GM12873 (cell line): ENCODE results near the gene FGF4.

ENCODE experiments used
- TF ChIP-seq, protein P1 (sequence below): IDR thresholded peaks from 2 replicates; pipeline ENCODE4 v1.5.1; 2012; ENCODE audit warnings: low read depth, mild to moderate bottlenecking, moderate library complexity, low read length, control low read depth; ENCODE audit not compliant: insufficient read depth; ENCODE audit errors: missing control alignments

Gene FGF4

DNA sequence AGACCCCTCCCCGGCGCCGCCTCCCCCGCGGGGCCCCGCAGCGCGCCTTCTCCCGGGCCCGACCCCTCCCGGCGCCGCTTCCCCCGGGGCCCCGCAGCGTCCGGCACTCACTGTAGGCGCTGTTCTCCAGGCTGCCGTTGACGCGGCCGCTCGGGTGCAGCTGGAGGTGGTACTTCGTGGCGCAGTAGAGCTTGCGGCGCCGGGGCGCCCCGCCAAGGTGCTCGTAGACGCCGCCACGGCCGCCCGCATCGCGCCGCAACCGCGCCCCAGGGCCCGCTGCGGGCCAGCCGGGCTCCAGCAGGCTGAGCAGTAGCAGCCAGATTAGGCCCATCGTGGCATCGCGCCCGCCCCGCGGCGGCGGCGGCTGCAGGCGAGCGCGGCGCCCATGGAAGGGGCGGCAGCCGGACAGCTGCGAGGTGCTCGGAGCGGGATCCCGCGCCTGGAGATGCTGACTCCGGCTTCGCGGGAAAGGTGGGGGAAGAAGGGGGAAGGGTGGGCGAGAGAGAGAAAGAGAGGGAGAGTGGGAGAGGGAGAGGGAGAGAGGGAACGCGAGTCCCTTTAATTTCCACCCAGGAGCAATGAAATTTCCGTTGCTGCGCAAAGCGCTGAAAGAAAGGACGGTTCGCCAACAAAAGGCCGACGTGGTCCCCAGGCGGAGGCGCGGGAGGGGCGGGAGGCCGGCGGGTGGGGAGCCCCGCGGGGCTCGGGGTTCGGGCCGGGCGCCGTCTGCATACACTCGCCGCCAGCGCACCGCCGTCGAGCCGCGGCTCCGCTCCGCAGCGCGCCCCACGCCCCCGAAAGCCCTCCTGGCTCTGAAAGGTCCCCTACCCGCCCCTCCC, 43.7 kb upstream of the FGF4 start, which contains the start of gene FGF3:
Gene FGF3 (minus strand): TSS at position 814 of the 839 bp plus-strand sequence. CDS start 483 bp downstream, at position 331.
- TF ChIP-seq, protein P1, sequence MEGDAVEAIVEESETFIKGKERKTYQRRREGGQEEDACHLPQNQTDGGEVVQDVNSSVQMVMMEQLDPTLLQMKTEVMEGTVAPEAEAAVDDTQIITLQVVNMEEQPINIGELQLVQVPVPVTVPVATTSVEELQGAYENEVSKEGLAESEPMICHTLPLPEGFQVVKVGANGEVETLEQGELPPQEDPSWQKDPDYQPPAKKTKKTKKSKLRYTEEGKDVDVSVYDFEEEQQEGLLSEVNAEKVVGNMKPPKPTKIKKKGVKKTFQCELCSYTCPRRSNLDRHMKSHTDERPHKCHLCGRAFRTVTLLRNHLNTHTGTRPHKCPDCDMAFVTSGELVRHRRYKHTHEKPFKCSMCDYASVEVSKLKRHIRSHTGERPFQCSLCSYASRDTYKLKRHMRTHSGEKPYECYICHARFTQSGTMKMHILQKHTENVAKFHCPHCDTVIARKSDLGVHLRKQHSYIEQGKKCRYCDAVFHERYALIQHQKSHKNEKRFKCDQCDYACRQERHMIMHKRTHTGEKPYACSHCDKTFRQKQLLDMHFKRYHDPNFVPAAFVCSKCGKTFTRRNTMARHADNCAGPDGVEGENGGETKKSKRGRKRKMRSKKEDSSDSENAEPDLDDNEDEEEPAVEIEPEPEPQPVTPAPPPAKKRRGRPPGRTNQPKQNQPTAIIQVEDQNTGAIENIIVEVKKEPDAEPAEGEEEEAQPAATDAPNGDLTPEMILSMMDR: no peak

DNA sequence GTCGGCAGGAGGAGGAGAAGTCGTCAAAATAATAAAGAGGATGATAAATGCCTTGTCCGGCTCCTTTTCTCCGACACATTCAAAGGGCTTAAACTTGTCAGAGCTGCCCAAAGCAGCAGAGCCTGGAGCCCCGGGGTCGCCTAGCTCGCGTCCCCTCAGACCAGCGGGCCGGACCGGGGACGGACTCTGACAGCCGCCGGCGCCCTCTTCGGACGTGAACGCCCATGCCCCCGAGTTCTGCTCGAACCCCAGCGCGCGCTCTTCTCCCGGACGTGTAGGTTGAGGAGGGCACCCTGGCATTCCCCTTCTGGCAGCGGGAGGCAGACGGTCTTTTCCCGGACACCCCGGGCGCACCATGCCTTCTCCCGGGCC, 43.1 kb upstream of the FGF4 start:
- TF ChIP-seq, protein P1: no peak

DNA sequence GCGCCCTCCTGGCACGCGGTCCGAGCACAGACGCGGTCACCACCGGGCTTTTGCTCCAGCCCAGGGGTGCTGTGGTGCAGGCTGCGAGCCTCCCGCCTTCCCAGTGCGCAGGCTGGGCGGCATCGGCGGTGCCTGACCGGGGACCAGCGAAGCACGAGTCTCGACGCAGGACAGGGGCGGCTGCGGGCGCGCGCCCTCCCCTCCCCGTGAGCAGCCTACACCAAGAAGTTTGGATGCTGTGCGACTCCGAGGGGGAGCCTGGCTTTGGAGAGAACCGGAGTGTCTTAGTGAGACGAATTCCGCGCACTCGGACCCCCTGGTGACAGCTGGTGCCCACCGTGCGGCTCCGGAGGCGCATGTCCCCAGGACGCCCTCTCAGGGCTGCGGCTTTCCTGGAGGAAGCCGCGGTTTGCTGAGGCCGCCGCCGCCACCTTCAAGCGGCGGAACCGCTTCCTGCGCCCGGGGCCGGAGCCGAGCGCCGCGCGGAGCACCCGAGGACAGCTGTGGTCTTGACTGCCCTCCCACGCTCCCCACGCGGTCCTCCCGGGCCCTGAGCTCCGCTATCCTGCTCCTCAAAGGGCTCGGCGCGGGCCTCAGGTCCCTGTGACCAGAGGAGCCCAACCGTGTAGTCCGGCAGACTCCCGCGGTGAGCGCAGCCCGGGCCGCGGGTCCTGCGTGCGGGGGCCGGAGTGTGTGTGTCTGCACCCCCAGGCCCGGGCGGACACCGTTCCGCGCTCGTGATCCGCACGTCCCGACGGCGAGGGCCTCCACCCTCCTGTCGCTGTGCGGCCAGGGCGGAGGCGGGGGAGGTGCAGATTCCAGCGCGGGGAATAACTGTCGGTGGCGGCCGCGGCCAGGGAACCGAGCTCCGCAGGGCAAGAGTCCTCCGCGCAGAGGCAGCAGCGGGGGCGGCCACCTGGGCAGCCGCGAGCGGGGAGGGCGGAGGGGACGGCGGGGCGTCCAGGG, 42.4 kb upstream of the FGF4 start:
- TF ChIP-seq, protein P1: no peak

DNA sequence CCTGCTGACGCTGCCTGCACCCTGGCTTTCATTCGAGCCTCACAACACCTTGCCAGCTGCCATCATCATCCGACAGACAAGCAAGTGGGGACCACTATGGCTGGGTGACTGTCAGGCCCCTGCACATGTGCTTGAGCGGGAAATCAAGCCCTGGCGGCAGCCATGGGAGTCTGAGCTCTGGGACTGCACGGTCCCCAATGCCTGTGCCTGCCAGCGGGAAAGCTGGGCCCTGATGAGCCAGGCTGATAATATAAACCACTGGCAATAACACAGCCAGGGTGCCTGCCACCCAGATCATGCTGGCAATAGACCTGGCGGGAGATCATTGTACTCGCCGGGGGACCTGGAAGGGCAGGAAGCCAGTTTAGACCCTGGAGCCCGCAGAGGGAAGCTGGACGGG, 41.5 kb upstream of the FGF4 start:
- TF ChIP-seq, protein P1: no peak

DNA sequence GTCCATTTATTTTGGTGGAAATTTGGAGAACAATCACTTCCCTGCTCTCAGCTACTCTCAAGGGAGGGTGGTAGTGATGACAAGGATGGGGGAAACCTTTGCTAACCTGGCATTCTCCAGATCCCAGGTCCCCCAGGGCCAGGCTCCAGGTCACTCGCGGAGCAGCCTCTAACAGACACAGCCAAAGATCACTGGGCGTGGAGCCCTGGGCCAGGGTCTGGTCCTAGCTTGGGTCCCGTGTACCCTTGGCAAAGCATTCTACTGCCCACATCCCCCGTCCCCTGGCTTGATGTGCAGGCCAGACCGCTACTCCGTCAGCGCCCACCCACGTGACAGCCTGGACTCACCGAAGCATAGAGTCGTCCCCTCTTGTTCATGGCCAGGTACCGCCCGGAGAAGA, 40.8 kb upstream of the FGF4 start:
- TF ChIP-seq, protein P1: no peak

DNA sequence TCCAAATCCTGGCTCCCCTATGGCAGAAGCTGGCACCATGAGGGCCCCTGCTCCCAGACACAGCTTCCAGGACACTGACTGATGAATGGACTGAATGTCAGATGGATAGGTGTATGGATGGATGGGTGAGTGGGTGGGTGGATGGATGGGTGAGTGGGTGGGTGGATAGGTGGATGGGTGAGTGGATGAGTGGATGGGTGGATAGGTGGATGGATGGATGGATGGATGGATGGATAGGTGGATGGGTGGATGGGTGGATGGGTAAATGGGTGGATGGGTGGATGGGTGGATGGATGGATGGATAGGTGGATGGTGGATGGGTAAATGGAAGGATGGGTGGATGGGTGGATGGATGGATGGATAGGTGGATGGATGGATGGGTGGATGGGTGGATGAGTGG, 39.8 kb upstream of the FGF4 start:
- TF ChIP-seq, protein P1: no peak

DNA sequence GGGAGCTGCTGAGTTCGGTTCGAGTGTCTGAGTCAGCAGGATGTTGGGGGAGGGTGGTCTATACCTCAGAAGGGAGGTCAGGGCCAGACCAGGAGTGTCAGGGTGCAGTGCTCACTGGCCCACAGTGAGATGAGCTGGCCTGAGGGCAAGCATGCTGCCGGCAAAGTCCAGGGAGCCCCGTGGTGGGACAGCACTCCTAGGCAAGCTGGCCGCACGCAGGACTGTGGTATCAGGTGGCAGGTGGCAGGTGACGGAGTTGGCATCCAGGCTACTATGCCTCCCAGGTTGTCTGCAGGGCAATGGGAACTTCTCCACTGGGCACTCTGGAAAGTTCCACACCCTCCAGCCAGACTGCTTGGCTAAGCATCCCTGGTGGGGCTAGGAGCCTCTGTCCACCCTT, 39.3 kb upstream of the FGF4 start:
- TF ChIP-seq, protein P1: no peak
